NCI-H146 (cell line): ENCODE results near the gene ZWILCH.
"Not testable (repeated sequence)": the region's sequence is repeated elsewhere in the genome, so short reads cannot be mapped to it uniquely, and the experiment has no call there.

Source experiments
- DNase-seq: peaks from one replicate; lab custom pipeline; 2025; lab: John Stamatoyannopoulos, UW

The ZWILCH gene

DNA sequence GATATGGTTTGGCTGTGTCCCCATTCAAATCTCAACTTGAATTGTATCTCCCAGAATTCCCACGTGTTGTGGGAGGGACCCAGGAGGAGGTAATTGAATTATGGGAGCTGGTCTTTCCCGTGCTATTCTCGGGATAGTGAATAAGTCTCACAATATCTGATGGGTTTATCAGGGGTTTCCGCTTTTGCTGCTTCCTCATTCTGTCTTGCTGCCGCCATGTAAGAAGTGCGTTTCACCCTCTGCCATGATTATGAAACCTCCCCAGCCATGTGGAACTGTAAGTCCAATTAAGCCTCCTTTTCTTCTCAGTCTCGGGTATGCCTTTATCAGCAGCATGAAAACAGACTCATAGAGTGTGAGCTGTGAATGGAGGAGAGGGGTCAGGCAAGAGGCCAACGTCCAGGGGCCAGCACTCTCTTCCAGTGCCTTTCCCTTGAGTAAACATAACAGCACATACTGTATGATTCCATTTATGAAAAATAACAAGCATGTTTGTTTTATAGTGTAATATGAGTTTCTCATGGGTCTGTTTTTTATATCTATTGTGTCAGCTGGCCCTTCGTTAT, 76.9 kb downstream of the ZWILCH start:
- DNase-seq = no peak

DNA sequence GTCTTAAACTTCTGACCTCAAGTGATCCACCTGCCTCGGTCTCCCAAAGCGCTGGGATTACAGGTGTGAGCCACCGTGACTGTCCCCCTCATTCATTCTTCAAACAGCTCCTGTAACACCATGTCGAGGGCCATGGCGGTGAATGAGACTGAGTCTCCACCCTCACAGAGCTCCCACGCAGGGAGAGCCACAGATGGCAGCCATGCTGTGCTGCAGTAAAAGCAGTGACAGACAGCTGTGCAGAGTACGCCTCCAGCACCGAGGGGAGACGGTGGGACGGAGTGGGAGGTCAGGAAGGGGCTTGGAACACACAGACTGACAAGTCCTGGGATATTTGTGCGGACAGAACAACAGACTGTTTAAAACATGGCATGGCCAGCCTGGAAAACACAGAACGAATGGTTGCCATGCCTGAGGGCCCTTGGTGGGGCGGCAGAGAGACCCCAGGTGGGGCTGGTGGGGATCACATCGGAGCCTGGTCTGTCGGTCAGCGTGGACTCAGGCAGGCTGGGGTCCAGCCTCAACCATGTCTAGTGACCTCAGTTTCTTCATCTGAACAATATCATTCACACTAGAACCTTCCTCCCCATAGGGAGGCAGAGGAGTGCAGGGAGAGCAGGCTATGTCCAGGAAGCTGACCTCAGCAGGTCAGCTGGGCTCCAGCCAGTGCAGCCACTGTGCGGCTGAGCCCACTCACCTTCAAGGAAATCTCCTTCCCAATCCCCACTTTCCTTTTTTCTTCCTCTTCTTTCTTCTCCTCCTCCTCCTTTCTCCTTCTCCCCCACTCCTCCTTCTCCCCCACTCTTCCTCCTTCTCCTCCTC, 81.2 kb downstream of the ZWILCH start:
- no peak for DNase-seq

GRCh38 chr15:66587020-66587419, 81.9 kb downstream of the ZWILCH start:
- no peak for DNase-seq

- no peak for DNase-seq
Observed at GRCh38 chr15:66587749-66588148, 82.6 kb downstream of the ZWILCH start.

DNA sequence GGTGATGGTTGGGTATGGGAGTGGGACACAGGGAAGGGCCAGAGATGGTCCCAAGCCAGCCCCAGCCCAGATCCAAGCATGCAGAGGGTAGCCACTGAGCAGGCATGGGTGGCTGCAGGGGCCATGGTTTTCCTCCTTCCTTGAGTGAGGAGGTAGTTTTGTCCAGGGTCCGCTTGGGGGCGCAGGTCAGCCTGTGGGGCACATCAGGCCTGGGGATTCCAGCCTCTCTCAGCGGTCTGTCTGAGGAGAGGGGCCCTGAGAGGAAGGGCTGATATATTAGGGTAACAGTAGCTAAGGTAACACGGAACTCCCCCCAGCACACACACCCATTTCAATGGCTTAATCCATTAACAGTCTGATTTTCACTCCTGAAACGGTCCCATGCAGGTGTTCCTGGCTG, 83.4 kb downstream of the ZWILCH start:
- peak; percentile 13 for DNase-seq

- DNase-seq = no peak
Observed at GRCh38 chr15:66588971-66589370, 83.8 kb downstream of the ZWILCH start.

DNA sequence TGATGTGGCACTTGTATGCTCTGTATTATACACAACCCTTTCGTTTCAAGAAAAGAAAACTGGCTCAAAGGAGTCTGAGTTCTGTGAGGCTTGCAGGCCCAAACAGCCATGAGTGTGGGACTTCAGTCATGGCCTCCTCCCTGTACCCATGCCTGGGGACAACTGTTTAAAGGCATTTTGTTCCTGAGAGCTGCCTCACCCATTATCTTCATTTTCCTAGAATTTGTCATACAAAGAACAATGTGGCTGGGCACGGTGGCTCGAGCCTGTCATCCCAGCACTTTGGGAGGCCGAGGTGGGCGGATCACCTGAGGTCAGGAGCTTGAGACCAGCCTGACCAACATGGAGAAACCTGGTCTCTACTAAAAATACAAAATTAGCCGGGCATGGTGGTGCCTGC, 84.3 kb downstream of the ZWILCH start:
- not testable (repeated sequence) for DNase-seq

- no peak for DNase-seq
Observed at GRCh38 chr15:66590435-66590834, 85.3 kb downstream of the ZWILCH start.

DNA sequence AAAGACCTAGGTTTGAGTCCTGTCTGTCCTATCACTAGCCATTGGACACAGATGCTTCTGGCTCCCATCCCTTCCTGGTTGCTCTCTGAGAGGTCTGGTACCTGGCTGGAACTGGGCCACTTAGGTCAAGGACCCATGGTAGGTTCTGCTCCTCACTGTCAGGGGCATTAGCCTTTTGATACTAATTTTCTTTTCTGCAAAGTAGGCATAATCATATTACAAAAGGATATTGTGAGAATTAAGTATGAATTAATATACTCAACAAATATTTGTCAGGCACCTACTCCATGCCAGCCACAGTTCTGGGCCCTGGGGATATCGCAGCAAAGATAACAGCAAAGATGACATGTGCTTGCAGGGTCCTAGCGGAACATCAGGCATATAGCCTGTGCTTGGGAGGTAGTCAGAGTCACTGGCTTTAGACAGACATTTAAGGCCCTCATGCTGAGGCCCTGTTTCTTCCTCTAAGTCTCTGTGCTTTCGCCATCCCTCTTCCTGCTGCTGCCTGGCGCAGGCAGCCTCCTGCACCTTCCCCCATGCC, 86.3 kb downstream of the ZWILCH start:
- DNase-seq = no peak

DNA sequence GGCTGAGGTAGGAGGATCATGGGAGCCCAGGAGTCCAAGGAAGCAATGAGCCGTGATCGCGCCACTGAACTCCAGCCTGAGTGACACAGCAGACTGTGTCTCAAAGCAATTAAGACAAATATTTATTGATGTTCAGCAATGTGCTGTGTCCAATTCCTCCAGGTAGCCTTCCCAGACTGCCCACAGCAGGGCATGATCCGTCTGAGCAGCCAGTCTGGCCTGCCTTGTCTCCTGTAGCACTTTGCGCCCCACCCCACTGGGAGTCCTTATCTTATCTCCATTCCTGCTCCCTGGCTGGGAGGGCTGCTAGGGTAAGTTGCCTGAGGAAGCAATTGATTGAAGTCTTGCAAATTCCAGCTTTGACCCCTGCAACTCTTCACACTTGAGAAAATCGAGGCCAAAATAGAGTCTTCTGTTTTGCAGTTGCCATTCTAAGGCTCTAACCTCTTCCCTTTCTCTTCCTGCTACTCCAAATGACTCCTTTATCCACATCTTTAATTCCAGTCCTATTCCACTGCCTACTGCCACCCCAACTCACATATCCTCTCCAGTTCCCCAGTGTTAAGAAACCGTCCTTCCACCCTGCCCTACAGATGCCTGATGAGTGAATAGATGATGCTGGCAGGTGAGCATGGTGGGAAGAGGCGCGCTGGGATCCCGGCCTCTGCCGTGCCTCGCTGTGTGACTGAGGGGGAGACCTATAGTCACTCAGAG, 87.5 kb downstream of the ZWILCH start:
- DNase-seq = no peak

GRCh38 chr15:66593219-66593780, 88.2 kb downstream of the ZWILCH start:
- no peak for DNase-seq

DNA sequence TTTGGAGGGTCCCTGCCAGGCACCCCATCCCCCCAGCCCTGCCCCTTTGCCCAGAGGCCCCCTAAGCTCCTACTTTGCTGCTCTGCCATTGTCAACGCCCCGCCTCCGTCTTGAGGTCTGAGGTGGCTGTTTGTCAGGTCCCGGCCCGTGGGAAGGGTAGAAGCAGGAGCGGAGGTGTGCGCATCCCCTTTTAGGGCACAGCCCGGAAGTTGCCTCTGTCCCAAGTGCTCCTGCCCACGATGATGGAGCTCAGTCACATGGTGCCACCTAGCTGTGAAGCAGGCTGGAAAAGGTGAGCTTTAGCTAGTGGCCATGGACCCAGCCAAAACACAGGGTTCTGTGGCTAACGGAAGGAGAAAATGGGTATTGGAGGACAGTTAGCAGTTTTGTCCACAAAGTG, 89.2 kb downstream of the ZWILCH start:
- DNase-seq = no peak

GRCh38 chr15:66594836-66595235, 89.7 kb downstream of the ZWILCH start:
- DNase-seq = no peak

GRCh38 chr15:66595332-66595731, 90.2 kb downstream of the ZWILCH start:
- DNase-seq = no peak

DNA sequence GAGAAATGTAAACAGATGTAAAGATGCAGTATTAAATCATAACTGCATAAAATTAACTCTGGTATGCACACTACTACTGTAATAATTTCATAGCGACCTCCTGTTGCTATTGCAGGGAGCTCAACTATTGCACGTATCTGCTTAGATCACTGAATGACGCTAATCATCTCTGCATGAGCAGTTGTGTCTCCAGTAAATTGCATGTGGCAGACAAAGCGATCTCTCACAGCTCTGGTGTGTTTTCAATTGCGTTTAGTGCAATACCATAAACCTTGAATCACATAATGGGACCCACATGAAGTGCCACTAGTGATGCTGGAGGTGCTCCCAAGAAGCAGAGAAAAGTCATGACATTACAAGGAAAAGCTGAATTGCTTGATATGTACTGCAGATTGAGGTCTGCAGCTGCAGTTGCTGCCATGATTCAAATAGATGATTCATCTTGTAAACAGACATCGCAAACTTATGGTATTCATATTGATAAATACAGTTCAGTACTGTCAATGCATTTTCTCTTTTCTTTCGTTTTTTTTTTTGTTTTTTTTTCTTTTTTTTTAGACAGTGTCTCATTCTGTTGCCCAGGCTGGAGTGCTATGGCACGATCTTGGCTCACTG, 90.9 kb downstream of the ZWILCH start:
- DNase-seq = peak; percentile 64

DNA sequence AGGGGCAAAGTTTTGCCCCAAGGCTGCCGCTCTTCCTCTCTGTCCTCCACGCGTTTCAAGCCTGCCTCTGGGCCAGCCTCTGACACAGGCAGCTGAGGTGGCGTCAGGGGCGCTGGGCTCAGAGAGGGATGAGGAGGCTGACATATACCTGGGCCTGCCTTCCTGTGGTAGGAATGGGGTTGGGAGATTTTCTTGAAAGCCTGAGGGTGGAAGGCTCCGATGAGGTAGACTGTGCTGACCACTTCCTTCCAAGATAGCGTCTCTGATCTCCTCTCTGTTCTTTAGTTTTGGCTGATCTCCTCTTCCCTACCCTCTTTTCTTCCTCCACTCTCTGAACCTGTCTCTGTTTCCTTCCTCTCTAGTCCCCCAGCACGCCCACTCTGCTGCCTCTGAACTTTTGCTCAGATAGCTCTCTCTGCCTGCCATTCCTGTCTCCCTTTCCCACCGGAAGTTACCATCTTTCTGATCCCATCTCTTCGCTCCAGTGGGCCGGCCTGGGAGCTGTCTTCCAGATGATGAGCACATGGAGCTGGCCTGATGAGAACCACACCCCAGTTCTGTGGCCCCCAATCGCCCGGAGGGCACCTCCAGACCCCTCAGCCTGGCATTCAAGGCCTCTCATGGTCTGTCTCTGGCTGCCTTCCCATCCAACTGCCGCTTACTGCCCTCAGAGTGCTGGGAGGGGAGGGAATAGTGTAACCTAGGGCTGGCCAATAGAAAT, 93.1 kb downstream of the ZWILCH start:
- DNase-seq = no peak
